GM23338 (cell line): ENCODE measurements around the gene SHB. TPM values are rescaled to one million over a fixed set of nuclear protein-coding genes. Genes with fewer than 3 reads are reported as not detected.

Experiments
- ATAC-seq: fragments of 200-7000 bp; cut with Tn5 transposase; 3 replicates; pipeline ENCODE4 v1.9.1; 2020
- DNase-seq: peaks from one replicate; pipeline ENCODE4 v3.0.0-alpha.2; 2015; ENCODE audit warnings: low spot score
- H2AFZ ChIP-seq: fragments of 200-600 bp; sonication (generic); 2 replicates; pipeline ENCODE4 v1.8.0; 2016; ENCODE audit warnings: antibody characterized with exemption, mild to moderate bottlenecking, moderate library complexity
- H3F3A ChIP-seq: fragments of 200-600 bp; sonication (generic); replicated peaks from 2 replicates; pipeline ENCODE4 v1.8.0; 2017; ENCODE audit warnings: antibody characterized with exemption, mixed run types, low read depth
- H3K27ac ChIP-seq: fragments of 200-600 bp; sonication (generic); 2 replicates; pipeline ENCODE4 v1.6.1; 2016; ENCODE audit warnings: low read depth
- H3K27me3 ChIP-seq: fragments of 200-600 bp; sonication (generic); 2 replicates; pipeline ENCODE4 v1.8.0; 2016; ENCODE audit warnings: mild to moderate bottlenecking, mixed run types, moderate library complexity; ENCODE audit not compliant: insufficient read depth
- H3K36me3 ChIP-seq: fragments of 200-600 bp; sonication (generic); 2 replicates; pipeline ENCODE4 v1.8.0; 2016; ENCODE audit warnings: mild to moderate bottlenecking; ENCODE audit not compliant: insufficient read depth
- H3K4me1 ChIP-seq: fragments of 200-600 bp; sonication (generic); 2 replicates; pipeline ENCODE4 v1.8.0; 2016; ENCODE audit warnings: mild to moderate bottlenecking, moderate library complexity; ENCODE audit not compliant: insufficient read depth
- H3K4me2 ChIP-seq: fragments of 200-600 bp; sonication (generic); 2 replicates; pipeline ENCODE4 v1.7.1; 2017; ENCODE audit warnings: mixed run types
- H3K4me3 ChIP-seq: fragments of 200-600 bp; sonication (generic); 2 replicates; pipeline ENCODE4 v1.6.1; 2016; ENCODE audit warnings: mixed run types
- H3K79me2 ChIP-seq: fragments of 200-600 bp; sonication (generic); replicated peaks from 2 replicates; pipeline ENCODE4 v1.8.0; 2017; ENCODE audit warnings: mild to moderate bottlenecking; ENCODE audit not compliant: insufficient read depth
- H3K9me2 ChIP-seq: fragments of 200-600 bp; sonication (generic); 2 replicates; pipeline ENCODE4 v1.8.0; 2017; ENCODE audit not compliant: insufficient read depth
- H4K20me1 ChIP-seq: fragments of 200-600 bp; sonication (generic); replicated peaks from 2 replicates; pipeline ENCODE4 v1.8.0; 2017; ENCODE audit warnings: mild to moderate bottlenecking; ENCODE audit not compliant: insufficient read depth
- H3K27ac Mint-ChIP-seq: 2 replicates; pipeline ENCODE4 v1.8.0; 2020; ENCODE audit warnings: inconsistent platforms, mild to moderate bottlenecking, moderate library complexity, mixed read lengths
- H3K27me3 Mint-ChIP-seq: 3 replicates; pipeline ENCODE4 v1.8.0; 2022; ENCODE audit warnings: low read depth, mild to moderate bottlenecking, moderate library complexity, mixed read lengths, inconsistent platforms; ENCODE audit not compliant: insufficient read depth, poor library complexity
- H3K36me3 Mint-ChIP-seq: 3 replicates; pipeline ENCODE4 v1.8.0; 2021; ENCODE audit warnings: low read depth, mild to moderate bottlenecking, inconsistent platforms, moderate library complexity, mixed read lengths
- H3K4me1 Mint-ChIP-seq: 3 replicates; pipeline ENCODE4 v1.8.0; 2020; ENCODE audit warnings: mild to moderate bottlenecking, inconsistent platforms, mixed read lengths
- H3K4me3 Mint-ChIP-seq: 3 replicates; pipeline ENCODE4 v1.8.0; 2021; ENCODE audit warnings: moderate library complexity, mild to moderate bottlenecking, inconsistent platforms, mixed read lengths
- H3K9me3 Mint-ChIP-seq: 3 replicates; pipeline ENCODE4 v1.8.0; 2020; ENCODE audit warnings: moderate library complexity, mild to moderate bottlenecking, inconsistent platforms, mixed read lengths
- CREB1 ChIP-seq: fragments of 250-450 bp; sonication (Bioruptor Pico); IDR thresholded peaks from 2 replicates; pipeline ENCODE4 v1.5.0; 2020; ENCODE audit warnings: low read depth, mild to moderate bottlenecking, moderate library complexity
- EZH2 ChIP-seq: fragments of 200-600 bp; sonication (generic); IDR thresholded peaks from one replicate; pipeline ENCODE4 v1.8.0; 2017; ENCODE audit warnings: antibody characterized with exemption, mild to moderate bottlenecking, low read depth; ENCODE audit not compliant: unreplicated experiment
- EZH2phosphoT487 ChIP-seq: fragments of 200-600 bp; sonication (generic); IDR thresholded peaks from one replicate; pipeline ENCODE4 v1.8.1; 2018; ENCODE audit warnings: antibody characterized with exemption; ENCODE audit not compliant: unreplicated experiment
- JUNB ChIP-seq: IDR thresholded peaks from one replicate; pipeline ENCODE4 v1.6.1; 2016; ENCODE audit warnings: antibody characterized with exemption; ENCODE audit not compliant: unreplicated experiment
- NANOG ChIP-seq: IDR thresholded peaks from 2 replicates; pipeline ENCODE4 v1.6.1; 2016; ENCODE audit warnings: antibody characterized with exemption, borderline replicate concordance
- POLR2AphosphoS5 ChIP-seq: IDR thresholded peaks from 2 replicates; pipeline ENCODE4 v1.6.1; 2016; ENCODE audit warnings: antibody characterized with exemption, low read depth
- ZNF331 ChIP-seq: fragments of 250-450 bp; sonication (Bioruptor Pico); IDR thresholded peaks from 2 replicates; pipeline ENCODE4 v1.5.0; 2020; ENCODE audit warnings: low read depth, mild to moderate bottlenecking, moderate library complexity
- ZNF462 ChIP-seq: fragments of 250-450 bp; sonication (Bioruptor Pico); IDR thresholded peaks from 2 replicates; pipeline ENCODE4 v1.5.0; 2020; ENCODE audit warnings: mild to moderate bottlenecking, moderate library complexity
- polyA plus RNA-seq: library from polyadenylated mRNA; unstranded; fragments of >200 nt; fragmentation: Nextera tagmentation; extraction: Ambion mirVana; gene quantifications from 2 replicates; pipeline ENCODE4 v1.2.1, GENCODE V29; 2016
- total RNA-seq: library from RNA; depleted of rRNA; stranded (reverse); fragments of >200 nt; shearing (Covaris generic); gene quantifications from 2 replicates; pipeline ENCODE4 v1.2.3, GENCODE V29; 2014

The SHB gene
- total and polyA plus RNA-seq, 2 experiments from 2014 or later = 1.5 to 14.0 TPM

- TF ChIP-seq ZNF462 = no peak
- TF ChIP-seq NANOG = no peak
- TF ChIP-seq POLR2AphosphoS5 = no peak
- no peak for TF ChIP-seq EZH2
Observed at GRCh38 chr9:37939575-37940095, 129.4 kb downstream of the SHB start (continued).

- no peak overlapping the region for H3K27ac ChIP-seq
- no peak overlapping the region for H3K4me3 ChIP-seq
- H4K20me1 ChIP-seq = no peaks in the 10 kb centered on the region; the same call in 1 of the 2 replicates
- Mint-ChIP-seq H3K4me3 (no peak overlapping the region; the same call in 2 of the 3 replicates), H3K9me3 (no peaks in the 10 kb centered on the region), H3K27me3 (peaks cover 3% of the 10 kb centered on the region), H3K4me1 (peaks cover 27% of the 10 kb centered on the region), H3K27ac (no peak overlapping the region), H3K36me3 (no peaks in the 10 kb centered on the region; the same call in 2 of the 3 replicates)
- no peak for ATAC-seq
- no peaks in the 10 kb centered on the region for H3K27me3 ChIP-seq
- DNase-seq = no peak
- no peaks in the 10 kb centered on the region for H3K9me2 ChIP-seq
- H3K36me3 ChIP-seq = no peaks in the 10 kb centered on the region
- H3K4me1 ChIP-seq = 0 out of 2 replicates have a peak, but pooled peaks cover 4% of the 10 kb centered on the region
- H3K79me2 ChIP-seq = no peaks in the 10 kb centered on the region
- no peak overlapping the region for H3K4me2 ChIP-seq
- H3F3A ChIP-seq = no peaks in the 10 kb centered on the region
- no peak overlapping the region for H2AFZ ChIP-seq
- TF ChIP-seq ZNF331 (CRISPR knock-in tag) (no peak), ZNF462 (no peak), JUNB (no peak), CREB1 (CRISPR knock-in tag) (no peak), NANOG (no peak), EZH2 (no peak), POLR2AphosphoS5 (no peak), EZH2phosphoT487 (no peak)
Observed at GRCh38 chr9:37938121-37938891, 130.7 kb downstream of the SHB start.
